HG02610 (cell line): ENCODE measurements around the gene GRB2.
"Not testable (repeated sequence)": the region's sequence is repeated elsewhere in the genome, so short reads cannot be mapped to it uniquely, and the experiment has no call there.

Experiments used
- ATAC-seq: cut with Tn5 transposase; IDR thresholded peaks from one replicate; pipeline ENCODE4 v1.9.1; 2021; ENCODE audit warnings: mild to moderate bottlenecking, moderate library complexity; ENCODE audit not compliant: unreplicated experiment

Gene GRB2

GRCh38 chr17:75288770-75289114, 116.7 kb downstream of the GRB2 start:
- ATAC-seq = peak; percentile 17

GRCh38 chr17:75288359-75288758, 117.1 kb downstream of the GRB2 start:
- ATAC-seq = no peak

- ATAC-seq = no peak
These were observed 118.3 kb downstream of the GRB2 start for GRCh38 chr17:75287221-75287620.

GRCh38 chr17:75285123-75285522, 120.4 kb downstream of the GRB2 start:
- no peak for ATAC-seq

- ATAC-seq = not testable (repeated sequence)
These were observed 125.3 kb downstream of the GRB2 start for GRCh38 chr17:75280189-75280588.

- no peak for ATAC-seq
These were observed 127.8 kb downstream of the GRB2 start for GRCh38 chr17:75277664-75278071.

- ATAC-seq = no peak
These were observed 131.3 kb downstream of the GRB2 start for GRCh38 chr17:75273977-75274708.

- no peak for ATAC-seq
These were observed 132.7 kb downstream of the GRB2 start for GRCh38 chr17:75272848-75273184.

- no peak for ATAC-seq
These were observed 133.3 kb downstream of the GRB2 start for GRCh38 chr17:75271955-75272847.

- peak; percentile 60 for ATAC-seq
These were observed 134.1 kb downstream of the GRB2 start for GRCh38 chr17:75271233-75271954.

- ATAC-seq = no peak
These were observed 134.6 kb downstream of the GRB2 start, which contains the start of gene MIF4GD for GRCh38 chr17:75270966-75271232. MIF4GD (minus strand) TSS chr17:75271231; CDS start chr17:75270195, 1,036 bp downstream.

GRCh38 chr17:75270218-75270965, 135.1 kb downstream of the GRB2 start:
- peak; percentile 32 for ATAC-seq

GRCh38 chr17:75269844-75270217, 135.6 kb downstream of the GRB2 start:
- no peak for ATAC-seq
